Measurements from ENCODE around the gene SPIN1. TPM values are rescaled to one million over a fixed set of nuclear protein-coding genes. Genes with fewer than 3 reads are reported as not detected.
A peak's percentile ranks its signal among the peaks of the same experiment; 100 is the strongest.
"Not testable (repeated sequence)": the region's sequence is repeated elsewhere in the genome, so short reads cannot be mapped to it uniquely, and the experiment has no call there.

Gene SPIN1
- total RNA-seq, 1 donor = 33.1 TPM

DNA sequence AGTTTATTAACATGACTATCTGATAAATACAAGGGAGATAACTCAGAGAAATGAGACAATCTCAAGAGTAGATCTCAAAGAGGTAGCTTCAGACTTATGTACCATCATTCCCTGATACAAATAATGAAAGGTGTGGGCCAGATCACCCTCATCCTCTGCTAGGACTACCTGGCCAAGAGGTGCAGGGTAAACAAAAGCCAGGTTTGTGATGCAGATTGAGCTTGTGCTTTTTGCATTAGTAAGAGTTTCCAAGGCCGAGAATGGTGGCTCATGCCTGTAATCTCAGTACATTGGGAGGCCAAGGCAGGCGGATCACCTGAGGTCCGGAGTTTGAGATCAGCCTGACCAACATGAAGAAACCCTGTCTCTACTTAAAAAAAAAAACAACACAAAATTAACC is 8.9 kb upstream of the SPIN1 start:
- Histone ChIP-seq H3K4me1 (ENCODE audit: insufficient read depth, low read length) (no peaks in the 10 kb centered on the region), H3K9me3 (ENCODE audit: low read depth, low read length) (no peaks in the 10 kb centered on the region), H3K27me3 (ENCODE audit: insufficient read depth, low read length) (no peaks in the 10 kb centered on the region), H3K4me3 (ENCODE audit: low read length) (no peak overlapping the region)

DNA sequence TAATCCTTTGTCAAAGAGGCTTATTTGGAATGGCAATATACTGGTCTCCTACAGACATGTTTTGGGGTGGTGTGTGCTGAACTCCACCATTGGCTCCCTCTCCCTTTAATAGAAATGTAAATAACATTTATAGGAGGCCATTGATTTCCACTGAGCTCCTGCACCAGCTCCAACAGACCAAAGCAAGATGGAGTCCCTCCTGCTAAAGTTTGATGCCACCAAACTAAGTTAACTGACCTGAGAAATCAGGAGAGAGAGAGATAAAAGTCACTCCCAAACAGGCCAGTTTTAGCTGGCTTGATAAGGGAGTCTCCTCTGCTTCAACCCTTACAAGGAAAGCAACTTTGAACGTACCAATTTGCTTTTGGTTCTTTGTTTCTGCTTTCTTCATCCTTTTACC is 8.1 kb upstream of the SPIN1 start:
- H3K9me3 ChIP-seq (ENCODE audit: low read depth, low read length) = no peaks in the 10 kb centered on the region
- no peak overlapping the region for H3K4me3 ChIP-seq (ENCODE audit: low read length)
- H3K27me3 ChIP-seq (ENCODE audit: insufficient read depth, low read length) = no peaks in the 10 kb centered on the region
- H3K4me1 ChIP-seq (ENCODE audit: insufficient read depth, low read length) = no peaks in the 10 kb centered on the region

DNA sequence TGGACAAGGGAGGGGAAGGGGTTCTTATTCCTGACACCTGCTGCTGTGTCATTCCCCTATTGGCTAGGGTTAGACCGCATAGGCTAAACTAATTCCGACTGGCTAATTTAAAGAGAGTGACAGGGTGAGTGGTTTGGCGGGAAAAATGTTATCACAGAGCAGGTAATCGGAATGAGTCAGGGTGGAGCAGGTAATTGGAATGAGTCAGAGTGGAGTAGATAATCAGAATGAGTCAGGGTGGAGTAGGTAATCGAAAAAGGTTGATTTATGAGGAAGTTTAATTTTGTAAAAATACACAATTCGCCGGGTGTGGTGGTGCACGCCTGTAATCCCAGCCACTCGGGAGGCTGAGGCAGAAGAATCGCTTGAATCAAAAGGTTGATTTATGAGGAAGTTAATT is 6.9 kb upstream of the SPIN1 start:
- H3K27me3 ChIP-seq (ENCODE audit: insufficient read depth, low read length); H3K4me1 ChIP-seq (ENCODE audit: insufficient read depth, low read length); H3K9me3 ChIP-seq (ENCODE audit: low read depth, low read length); H3K4me3 ChIP-seq (ENCODE audit: low read length): not testable (repeated sequence)

DNA sequence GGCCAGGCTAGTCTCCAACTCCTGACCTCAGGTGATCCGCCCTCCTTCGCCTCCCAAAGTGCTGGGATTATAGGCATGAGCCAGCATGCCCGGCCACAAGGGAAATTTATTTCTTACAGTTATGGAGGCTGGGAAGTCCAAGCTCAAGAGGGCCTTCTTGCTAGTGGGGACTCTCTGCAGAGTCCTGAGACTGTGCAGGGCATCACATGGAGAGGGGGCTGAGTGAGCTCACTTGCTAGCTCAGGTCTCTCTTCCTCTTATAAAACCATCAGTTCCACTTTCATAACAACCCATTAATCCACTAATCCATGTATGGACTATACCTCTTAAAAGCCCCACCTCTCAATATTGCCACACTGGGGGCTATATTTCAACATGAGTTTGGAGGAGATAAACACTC is 5.1 kb upstream of the SPIN1 start:
- Histone ChIP-seq H3K9me3 (ENCODE audit: low read depth, low read length) (no peaks in the 10 kb centered on the region), H3K4me3 (ENCODE audit: low read length) (no peak overlapping the region), H3K27me3 (ENCODE audit: insufficient read depth, low read length) (no peaks in the 10 kb centered on the region), H3K4me1 (ENCODE audit: insufficient read depth, low read length) (peaks cover 8% of the 10 kb centered on the region)

DNA sequence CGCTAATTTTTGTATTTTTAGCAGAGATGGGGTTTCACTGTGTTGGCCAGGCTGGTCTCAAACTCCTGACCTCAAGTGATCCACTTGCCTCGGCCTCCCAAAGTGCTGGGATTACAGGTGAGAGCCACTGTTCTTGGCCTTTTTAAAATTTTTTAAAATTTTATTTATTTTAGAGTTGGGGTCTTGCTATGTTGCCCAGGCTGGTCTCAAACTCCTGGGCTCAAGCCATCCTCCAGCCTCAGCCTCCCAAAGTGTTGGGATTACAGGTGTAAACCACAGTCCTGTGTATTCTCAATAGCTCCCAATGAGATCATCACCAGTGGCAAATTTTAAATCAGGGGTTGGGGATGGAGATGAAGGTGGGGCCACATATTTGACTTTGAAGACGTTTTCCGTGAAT is 2.1 kb upstream of the SPIN1 start:
- not testable (repeated sequence) for H3K4me3 ChIP-seq (ENCODE audit: low read length); H3K27me3 ChIP-seq (ENCODE audit: insufficient read depth, low read length); H3K9me3 ChIP-seq (ENCODE audit: low read depth, low read length)
- peaks cover 16% of the 10 kb centered on the region for H3K4me1 ChIP-seq (ENCODE audit: insufficient read depth, low read length)

DNA sequence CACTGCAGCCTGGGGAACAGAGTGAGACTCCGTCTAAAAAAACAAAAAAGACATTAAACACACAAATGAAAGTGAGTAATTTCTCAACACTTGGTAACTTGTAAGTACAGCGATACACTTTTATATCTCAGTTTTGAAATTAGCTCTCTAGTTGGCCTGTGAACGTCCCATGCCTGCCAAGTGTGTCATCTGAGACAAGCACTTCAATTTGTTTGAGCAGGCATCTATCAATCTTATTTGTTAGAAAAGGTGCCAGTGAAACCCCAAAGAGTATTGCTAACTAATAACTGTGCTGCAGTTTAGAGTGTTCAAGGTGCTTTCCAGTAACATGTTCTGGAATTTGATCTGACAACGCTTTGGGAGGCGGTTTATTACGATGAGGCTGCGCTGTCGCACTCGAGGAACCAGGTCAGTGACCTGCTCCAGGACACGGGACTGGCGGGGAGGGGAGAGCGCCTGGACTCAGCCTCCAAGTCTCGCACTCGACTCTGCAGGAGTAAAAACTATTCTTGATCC is 1.1 kb upstream of the SPIN1 start:
- H3K9me3 ChIP-seq (ENCODE audit: low read depth, low read length) = no peaks in the 10 kb centered on the region
- peak overlapping the region; percentile 63 for H3K4me3 ChIP-seq (ENCODE audit: low read length)
- H3K27me3 ChIP-seq (ENCODE audit: insufficient read depth, low read length) = no peaks in the 10 kb centered on the region
- peaks cover 22% of the 10 kb centered on the region for H3K4me1 ChIP-seq (ENCODE audit: insufficient read depth, low read length)

DNA sequence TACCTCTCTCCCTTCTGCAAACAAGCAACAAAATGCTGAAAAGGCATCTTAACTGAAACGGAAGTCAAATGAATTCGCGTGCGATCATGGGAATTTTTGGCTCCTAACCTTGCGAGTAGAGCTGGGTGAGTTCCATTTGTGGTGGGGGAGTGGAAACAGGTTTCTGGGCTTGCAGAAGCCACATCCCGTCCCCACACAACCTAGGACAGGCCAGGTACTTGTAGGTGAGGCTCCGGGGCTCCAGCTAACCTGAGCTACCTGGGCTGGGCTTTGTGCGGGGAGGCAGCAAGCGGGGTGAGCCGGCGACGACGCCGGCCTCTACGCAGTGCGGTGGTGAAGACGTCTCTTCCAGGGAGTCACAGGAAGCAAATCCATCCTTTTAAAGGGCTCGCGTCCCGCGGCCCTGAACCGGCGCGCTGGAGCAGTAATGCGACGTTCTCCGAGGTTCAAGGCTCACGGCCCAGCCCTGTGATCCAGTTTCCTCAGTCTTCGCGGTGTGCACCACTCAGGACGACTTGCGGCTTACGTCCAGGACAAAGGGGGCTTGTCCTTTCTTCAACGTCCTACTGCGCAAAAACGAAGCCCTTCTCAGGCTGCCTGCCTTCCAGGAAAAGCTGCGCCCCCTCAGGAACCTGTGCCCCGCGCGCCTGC is 567 bp upstream of the SPIN1 start:
- Histone ChIP-seq H3K27me3 (ENCODE audit: insufficient read depth, low read length) (no peaks in the 10 kb centered on the region), H3K4me3 (ENCODE audit: low read length) (peak overlapping the region; percentile 63), H3K4me1 (ENCODE audit: insufficient read depth, low read length) (peaks cover 28% of the 10 kb centered on the region), H3K9me3 (ENCODE audit: low read depth, low read length) (no peaks in the 10 kb centered on the region)

DNA sequence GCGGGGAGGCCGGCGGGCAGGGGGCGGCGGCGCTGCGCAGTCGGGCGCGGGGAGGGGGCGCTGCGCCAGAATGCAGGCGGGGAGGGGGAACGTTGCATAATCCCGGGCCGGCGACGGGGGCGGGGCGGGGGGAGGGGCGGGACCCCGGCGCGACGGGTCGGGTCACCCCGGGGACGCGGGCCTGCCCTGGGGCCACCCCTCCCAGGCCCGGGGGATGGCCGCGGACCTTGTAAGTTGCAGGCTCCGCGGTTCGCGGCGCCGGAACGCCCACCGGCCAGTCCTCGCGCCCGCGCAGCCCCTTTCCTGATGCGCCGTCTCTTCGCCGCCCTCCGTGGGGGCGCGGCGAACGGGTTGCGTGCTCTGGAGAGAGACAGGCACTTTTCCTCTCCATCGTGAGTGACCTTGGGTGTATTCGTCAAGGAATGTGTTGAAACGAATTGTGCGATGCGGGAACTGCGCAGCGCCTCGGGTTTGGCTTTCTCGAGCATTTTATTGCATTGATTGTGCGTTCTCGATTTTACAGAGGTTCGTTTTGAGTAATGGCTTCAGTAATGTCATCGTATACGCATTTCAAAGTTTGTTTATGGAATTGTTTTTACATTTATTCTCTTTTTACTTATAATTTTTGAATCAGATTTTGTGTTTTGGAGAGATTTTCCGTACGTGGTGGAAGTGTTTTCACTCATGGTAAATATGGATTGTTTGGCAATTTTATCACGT is 802 bp downstream of the SPIN1 start:
- H3K27me3 ChIP-seq (ENCODE audit: insufficient read depth, low read length) = no peaks in the 10 kb centered on the region
- H3K9me3 ChIP-seq (ENCODE audit: low read depth, low read length) = no peaks in the 10 kb centered on the region
- H3K4me3 ChIP-seq (ENCODE audit: low read length) = peak overlapping the region; percentile 58
- H3K4me1 ChIP-seq (ENCODE audit: insufficient read depth, low read length) = peaks cover 29% of the 10 kb centered on the region

DNA sequence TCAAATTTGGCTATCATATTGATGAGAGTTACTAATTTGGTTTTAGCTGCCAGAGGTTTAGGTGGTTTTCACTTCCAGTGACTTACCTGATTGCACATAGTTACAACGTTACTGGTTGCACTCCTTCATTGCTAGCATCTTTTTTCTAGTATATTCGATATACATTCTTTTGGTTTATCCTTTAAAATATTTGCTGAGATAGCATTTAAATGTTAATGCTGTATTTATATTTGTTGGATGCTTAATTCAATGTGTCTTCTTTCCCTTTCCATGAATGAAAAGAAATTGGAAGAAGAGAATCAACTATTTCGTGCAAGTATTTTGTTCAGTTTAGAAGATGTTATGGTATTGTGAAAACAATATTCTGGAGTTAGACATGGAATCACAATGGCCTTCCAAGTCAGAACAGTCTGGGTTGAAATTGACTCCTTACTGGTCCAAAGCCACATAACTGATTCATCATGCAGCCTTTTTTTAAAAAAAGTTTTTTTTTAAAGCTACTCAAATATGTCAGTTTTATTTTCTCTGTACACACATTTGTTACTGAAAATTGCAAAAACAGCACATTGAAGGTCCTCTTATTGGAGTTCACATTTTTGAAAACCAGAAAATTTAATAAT is 2.2 kb downstream of the SPIN1 start:
- H3K27me3 ChIP-seq (ENCODE audit: insufficient read depth, low read length) = no peaks in the 10 kb centered on the region
- no peaks in the 10 kb centered on the region for H3K9me3 ChIP-seq (ENCODE audit: low read depth, low read length)
- H3K4me1 ChIP-seq (ENCODE audit: insufficient read depth, low read length) = peaks cover 29% of the 10 kb centered on the region
- no peak overlapping the region for H3K4me3 ChIP-seq (ENCODE audit: low read length)

DNA sequence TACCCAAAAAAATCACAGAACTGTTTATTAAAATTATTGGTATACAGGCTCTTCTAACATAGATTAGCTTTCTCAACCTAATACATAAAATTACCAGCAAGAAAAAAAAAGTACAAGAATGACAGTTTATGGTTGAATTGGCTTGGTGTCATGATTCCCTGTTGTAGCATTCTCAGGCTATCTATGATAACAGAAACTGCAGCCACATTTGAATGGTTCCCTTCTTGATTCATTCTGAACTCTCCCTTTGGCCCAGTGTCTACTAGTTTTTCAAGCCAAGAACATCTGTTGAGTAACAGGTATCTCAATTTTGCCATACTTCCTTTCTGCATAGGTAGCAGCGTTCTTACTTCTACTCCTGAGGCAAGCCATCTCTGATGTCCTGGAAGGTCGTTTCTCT is 3.0 kb downstream of the SPIN1 start:
- H3K27me3 ChIP-seq (ENCODE audit: insufficient read depth, low read length) = no peaks in the 10 kb centered on the region
- H3K4me1 ChIP-seq (ENCODE audit: insufficient read depth, low read length) = peaks cover 29% of the 10 kb centered on the region
- no peaks in the 10 kb centered on the region for H3K9me3 ChIP-seq (ENCODE audit: low read depth, low read length)
- no peak overlapping the region for H3K4me3 ChIP-seq (ENCODE audit: low read length)

DNA sequence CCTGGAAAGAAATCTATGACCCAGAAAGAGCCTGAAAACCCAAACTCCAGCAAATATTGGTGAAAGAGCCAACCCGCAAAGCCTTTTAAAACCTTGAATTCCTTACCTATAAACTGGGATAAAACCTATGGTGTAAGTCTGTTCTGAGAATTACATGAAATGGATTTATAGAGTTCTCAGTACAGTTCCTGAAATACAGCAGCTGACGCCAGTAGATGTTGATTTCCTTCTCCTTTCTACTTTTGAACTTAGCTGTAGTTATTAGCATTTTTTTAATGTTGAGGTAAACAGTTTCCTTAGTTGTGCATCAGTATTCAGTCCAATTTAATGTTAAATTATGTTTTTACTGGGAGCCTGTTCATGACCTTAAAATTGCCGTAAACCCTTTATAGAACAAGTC is 3.7 kb downstream of the SPIN1 start:
- Histone ChIP-seq H3K4me3 (ENCODE audit: low read length) (no peak overlapping the region), H3K9me3 (ENCODE audit: low read depth, low read length) (no peaks in the 10 kb centered on the region), H3K27me3 (ENCODE audit: insufficient read depth, low read length) (no peaks in the 10 kb centered on the region), H3K4me1 (ENCODE audit: insufficient read depth, low read length) (peaks cover 29% of the 10 kb centered on the region)

DNA sequence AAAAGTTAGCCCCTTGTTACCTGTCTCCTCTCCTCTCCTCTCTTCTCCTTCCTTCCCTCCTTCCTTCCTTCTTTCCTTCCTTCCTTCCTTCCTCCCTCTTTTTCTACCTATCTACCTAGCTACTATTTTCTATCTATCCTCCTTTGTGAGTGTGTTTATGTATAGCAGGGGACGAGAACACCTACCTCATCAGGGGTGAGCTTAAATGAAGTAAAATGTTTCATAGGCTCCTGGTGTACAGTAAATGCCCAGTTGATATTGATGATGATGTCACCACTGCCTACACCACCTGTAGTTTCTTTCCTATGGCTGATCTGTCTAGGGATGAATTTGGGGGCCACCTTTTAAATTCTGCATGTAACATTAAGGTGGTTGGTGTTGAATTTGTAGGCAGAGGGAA is 4.3 kb downstream of the SPIN1 start:
- Histone ChIP-seq H3K27me3 (ENCODE audit: insufficient read depth, low read length) (no peaks in the 10 kb centered on the region), H3K4me3 (ENCODE audit: low read length) (no peak overlapping the region), H3K9me3 (ENCODE audit: low read depth, low read length) (no peaks in the 10 kb centered on the region), H3K4me1 (ENCODE audit: insufficient read depth, low read length) (peaks cover 25% of the 10 kb centered on the region)

DNA sequence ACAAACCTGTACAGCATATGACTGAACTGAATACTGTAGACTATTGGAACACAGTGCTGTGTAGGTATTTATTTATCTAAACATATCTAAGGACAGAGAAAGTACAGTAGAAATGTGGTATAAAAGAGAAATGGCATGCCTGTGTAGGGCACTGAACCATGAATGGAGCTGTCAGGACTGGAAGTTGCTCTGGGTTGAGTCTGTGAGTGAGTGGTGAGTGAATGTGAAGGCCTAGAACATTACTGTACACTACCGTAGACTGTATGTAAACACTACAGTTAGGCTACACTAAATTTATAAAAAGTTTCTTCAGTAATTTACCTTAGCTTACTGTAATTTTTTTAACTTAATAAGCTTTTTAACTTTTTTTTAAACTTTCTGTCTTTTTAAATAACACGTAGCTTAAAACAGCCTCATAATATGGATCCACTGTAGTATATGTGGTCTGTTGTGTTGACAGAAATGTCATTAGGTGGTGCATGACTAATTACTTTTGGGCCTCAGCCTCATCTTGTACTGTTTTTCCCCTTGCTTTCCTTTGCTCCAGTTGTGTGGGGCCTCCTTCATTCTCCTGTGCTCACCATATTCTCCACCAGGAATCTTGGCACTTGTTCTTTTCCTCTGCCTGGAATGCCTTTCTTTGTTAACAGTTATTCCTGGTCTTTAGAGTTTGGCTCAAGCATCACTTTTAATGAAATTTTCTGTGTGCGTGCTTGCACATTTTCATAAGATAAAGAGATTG is 8.8 kb downstream of the SPIN1 start:
- H3K4me1 ChIP-seq (ENCODE audit: insufficient read depth, low read length) = peaks cover 7% of the 10 kb centered on the region
- H3K9me3 ChIP-seq (ENCODE audit: low read depth, low read length) = no peaks in the 10 kb centered on the region
- no peak overlapping the region for H3K4me3 ChIP-seq (ENCODE audit: low read length)
- no peaks in the 10 kb centered on the region for H3K27me3 ChIP-seq (ENCODE audit: insufficient read depth, low read length)

DNA sequence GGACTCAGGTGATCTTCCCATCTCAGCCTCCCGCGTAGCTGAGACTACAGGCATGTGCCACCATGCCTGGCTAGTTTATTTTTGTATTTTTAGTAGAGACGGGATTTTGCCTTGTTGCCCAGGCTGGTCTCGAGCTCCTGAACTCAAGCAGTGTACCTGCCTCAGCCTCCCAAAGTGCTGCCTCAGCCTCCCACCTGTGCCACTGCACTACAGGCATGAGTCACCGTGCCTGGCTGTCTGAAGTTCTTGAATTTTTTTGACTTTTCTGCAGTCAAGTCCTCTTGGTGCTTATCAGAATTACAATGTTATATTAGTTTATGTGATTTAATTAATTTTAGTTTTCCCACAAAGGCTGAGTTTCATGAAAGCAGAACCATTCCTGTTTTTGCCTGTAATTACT is 9.8 kb downstream of the SPIN1 start:
- Histone ChIP-seq H3K9me3 (ENCODE audit: low read depth, low read length) (no peaks in the 10 kb centered on the region), H3K4me3 (ENCODE audit: low read length) (no peak overlapping the region), H3K4me1 (ENCODE audit: insufficient read depth, low read length) (no peaks in the 10 kb centered on the region), H3K27me3 (ENCODE audit: insufficient read depth, low read length) (no peaks in the 10 kb centered on the region)

DNA sequence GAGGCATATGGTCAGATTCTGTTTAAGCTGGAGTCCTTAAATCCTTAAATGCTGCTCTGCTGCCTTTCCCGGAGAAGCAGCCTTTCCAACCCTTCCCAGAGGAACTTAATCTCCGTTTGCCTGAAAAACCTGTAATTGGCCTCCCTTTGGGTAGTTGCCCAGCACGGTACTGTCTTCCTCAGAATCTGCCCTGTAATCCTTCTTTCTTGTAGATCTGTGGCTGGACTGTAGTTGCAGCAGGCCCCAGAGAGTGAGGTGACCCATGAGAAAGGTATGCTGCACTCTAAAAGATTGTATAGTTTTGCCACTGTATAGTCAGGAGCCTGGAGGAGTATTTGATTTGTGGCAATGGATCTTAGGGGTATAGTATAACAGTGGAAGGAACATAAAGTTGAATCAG is 11.7 kb downstream of the SPIN1 start:
- Histone ChIP-seq H3K27me3 (ENCODE audit: insufficient read depth, low read length) (no peaks in the 10 kb centered on the region), H3K9me3 (ENCODE audit: low read depth, low read length) (no peaks in the 10 kb centered on the region), H3K4me1 (ENCODE audit: insufficient read depth, low read length) (no peaks in the 10 kb centered on the region), H3K4me3 (ENCODE audit: low read length) (no peak overlapping the region)

All from mononuclear cell (primary cell).